ENCODE data around the gene SCAF4.

The SCAF4 gene

DNA sequence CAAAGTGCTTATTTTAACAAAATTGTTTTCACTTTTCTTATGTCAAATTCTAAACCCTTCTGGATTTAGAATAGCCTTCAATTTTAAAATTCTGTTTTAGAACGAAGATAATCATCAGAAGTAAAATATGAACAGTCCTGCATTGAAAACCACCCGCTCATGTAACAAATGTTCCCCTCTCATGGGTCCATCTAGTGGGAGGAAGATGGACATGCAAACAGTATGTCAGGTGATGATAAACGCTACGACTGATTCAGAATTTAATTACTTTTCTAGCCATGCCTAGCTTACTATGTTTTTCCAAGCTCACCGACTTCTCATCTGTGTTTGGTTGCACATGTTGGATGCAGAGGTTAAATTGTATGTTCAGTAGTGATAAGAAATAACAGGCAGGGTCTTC lies 48.9 kb downstream of the SCAF4 start:
- Histone ChIP-seq H3K27me3 (ENCODE audit: control insufficient read depth, insufficient read depth, low read length) (no peaks in the 10 kb centered on the region), H3K4me3 (ENCODE audit: low read length) (no peak overlapping the region), H3K9ac (ENCODE audit: low read depth, low read length) (no peak overlapping the region), H3K4me2 (ENCODE audit: low read length) (no peak overlapping the region), H3K36me3 (ENCODE audit: insufficient read depth, low read length) (peaks cover 63% of the 10 kb centered on the region), H3K9me3 (replicated peaks; ENCODE audit: low read length) (no peaks in the 10 kb centered on the region), H3K4me1 (ENCODE audit: control insufficient read depth, insufficient read depth, low read length) (no peaks in the 10 kb centered on the region)

DNA sequence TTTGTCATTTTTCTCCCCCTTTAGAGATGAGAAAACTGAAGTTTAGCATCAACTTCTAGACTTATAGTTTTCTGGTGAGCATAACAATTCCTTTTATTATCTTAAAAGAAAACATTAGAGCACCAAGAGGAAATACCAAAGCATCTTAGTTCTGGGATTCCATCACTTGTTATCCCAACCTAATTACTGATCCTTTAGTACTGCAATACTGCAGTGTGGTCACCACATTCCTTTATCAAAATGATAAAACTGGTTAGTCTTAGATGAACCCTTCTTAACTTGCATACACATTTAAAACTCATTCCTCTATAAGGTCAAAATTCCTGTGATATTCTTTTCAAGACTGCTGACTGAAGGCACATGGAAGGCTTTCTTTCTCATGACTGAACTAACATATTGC lies 49.3 kb downstream of the SCAF4 start:
- Histone ChIP-seq H3K9me3 (replicated peaks; ENCODE audit: low read length) (no peaks in the 10 kb centered on the region), H3K4me1 (ENCODE audit: control insufficient read depth, insufficient read depth, low read length) (no peaks in the 10 kb centered on the region), H3K27me3 (ENCODE audit: control insufficient read depth, insufficient read depth, low read length) (no peaks in the 10 kb centered on the region), H3K4me2 (ENCODE audit: low read length) (no peak overlapping the region), H3K36me3 (ENCODE audit: insufficient read depth, low read length) (peaks cover 63% of the 10 kb centered on the region), H3K9ac (ENCODE audit: low read depth, low read length) (no peak overlapping the region), H3K4me3 (ENCODE audit: low read length) (no peak overlapping the region)

DNA sequence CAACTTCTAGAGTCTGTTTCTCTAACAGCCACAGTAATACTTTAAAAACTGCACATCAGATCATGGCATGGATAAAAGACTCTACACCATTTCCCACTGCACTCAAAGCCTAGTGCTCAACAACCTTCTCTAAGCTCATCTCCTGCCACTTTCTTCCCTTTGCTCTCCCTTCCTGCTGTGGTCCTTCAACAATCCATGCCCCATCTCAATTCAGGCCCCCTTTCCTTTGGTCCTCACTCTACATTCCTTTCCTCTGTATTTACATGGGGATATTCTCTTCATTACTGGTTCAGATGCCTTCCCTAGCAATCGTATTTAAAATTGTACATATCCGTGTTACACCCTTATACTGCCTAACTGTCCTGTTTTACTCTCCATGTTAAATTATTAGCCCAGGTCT lies 53.4 kb downstream of the SCAF4 start:
- H3K9ac ChIP-seq (ENCODE audit: low read depth, low read length): no peak overlapping the region
- H3K4me1 ChIP-seq (ENCODE audit: control insufficient read depth, insufficient read depth, low read length): no peaks in the 10 kb centered on the region
- no peak overlapping the region for H3K4me2 ChIP-seq (ENCODE audit: low read length)
- H3K9me3 ChIP-seq (replicated peaks; ENCODE audit: low read length): no peaks in the 10 kb centered on the region
- H3K4me3 ChIP-seq (ENCODE audit: low read length): no peak overlapping the region
- peaks cover 33% of the 10 kb centered on the region for H3K36me3 ChIP-seq (ENCODE audit: insufficient read depth, low read length)
- no peaks in the 10 kb centered on the region for H3K27me3 ChIP-seq (ENCODE audit: control insufficient read depth, insufficient read depth, low read length)

DNA sequence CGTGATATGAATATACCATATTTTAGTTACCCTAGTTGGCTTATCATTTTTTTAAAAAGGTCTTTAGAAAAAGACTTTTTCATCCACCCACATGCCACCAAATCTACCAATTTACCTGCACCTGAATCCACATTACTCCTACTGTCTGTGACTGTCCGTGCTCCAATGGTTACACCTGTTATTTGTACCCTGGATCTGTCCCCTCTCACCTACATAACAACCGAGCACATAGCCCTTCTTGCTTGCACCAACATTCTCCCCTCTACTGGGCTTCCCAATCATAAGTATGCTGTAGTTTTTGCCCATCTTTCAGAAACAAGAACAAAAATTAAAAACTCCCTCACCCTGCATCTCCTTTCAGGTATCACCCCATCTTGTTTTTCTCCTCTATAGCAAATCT lies 54.9 kb downstream of the SCAF4 start:
- no peaks in the 10 kb centered on the region for H3K4me1 ChIP-seq (ENCODE audit: control insufficient read depth, insufficient read depth, low read length)
- H3K36me3 ChIP-seq (ENCODE audit: insufficient read depth, low read length): peaks cover 22% of the 10 kb centered on the region
- no peak overlapping the region for H3K4me3 ChIP-seq (ENCODE audit: low read length)
- H3K27me3 ChIP-seq (ENCODE audit: control insufficient read depth, insufficient read depth, low read length): no peaks in the 10 kb centered on the region
- no peaks in the 10 kb centered on the region for H3K9me3 ChIP-seq (replicated peaks; ENCODE audit: low read length)
- H3K4me2 ChIP-seq (ENCODE audit: low read length): no peak overlapping the region
- no peak overlapping the region for H3K9ac ChIP-seq (ENCODE audit: low read depth, low read length)

DNA sequence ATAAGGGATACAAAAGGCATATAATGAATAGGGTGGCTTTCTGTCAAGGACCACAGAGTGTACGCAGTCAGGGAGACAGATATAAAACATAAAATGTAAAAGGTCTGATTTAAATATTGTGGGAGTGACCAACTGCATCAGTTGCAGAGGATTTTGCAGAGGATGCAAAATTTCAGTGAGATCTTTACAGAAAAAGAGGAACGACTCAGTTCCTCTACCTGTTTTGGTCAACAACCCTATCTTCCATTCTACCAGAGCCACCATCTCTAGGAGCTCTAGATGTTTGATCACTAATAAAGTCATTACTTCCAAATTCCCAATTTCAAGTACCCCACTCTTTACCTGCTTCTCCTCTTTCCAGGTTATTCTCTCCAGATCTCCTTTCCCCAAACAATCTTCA lies 56.0 kb downstream of the SCAF4 start:
- Histone ChIP-seq H3K27me3 (ENCODE audit: control insufficient read depth, insufficient read depth, low read length) (no peaks in the 10 kb centered on the region), H3K4me3 (ENCODE audit: low read length) (no peak overlapping the region), H3K9ac (ENCODE audit: low read depth, low read length) (no peak overlapping the region), H3K36me3 (ENCODE audit: insufficient read depth, low read length) (peaks cover 32% of the 10 kb centered on the region), H3K9me3 (replicated peaks; ENCODE audit: low read length) (no peaks in the 10 kb centered on the region), H3K4me1 (ENCODE audit: control insufficient read depth, insufficient read depth, low read length) (no peaks in the 10 kb centered on the region), H3K4me2 (ENCODE audit: low read length) (no peak overlapping the region)

DNA sequence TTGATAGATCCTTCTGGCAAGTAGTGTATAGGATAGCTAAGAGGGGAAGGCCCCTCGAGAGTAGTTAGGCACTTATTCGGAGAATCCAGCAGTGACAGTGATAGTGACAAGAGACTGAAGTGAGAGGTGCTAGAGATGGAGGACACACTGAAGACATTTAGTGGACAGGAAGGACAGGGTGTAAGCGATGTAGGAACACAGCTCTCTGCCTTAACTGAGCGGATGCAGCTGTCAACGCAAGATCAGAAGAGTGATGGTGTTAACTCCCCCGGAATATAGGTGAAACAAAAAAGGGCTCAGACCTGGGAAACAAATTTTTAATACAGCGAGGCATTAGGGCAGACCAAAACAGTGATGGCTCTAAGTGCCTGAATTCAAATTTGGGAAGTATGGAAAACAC lies 56.6 kb downstream of the SCAF4 start:
- Histone ChIP-seq H3K36me3 (ENCODE audit: insufficient read depth, low read length) (peaks cover 30% of the 10 kb centered on the region), H3K4me2 (ENCODE audit: low read length) (no peak overlapping the region), H3K27me3 (ENCODE audit: control insufficient read depth, insufficient read depth, low read length) (no peaks in the 10 kb centered on the region), H3K4me3 (ENCODE audit: low read length) (no peak overlapping the region), H3K9me3 (replicated peaks; ENCODE audit: low read length) (no peaks in the 10 kb centered on the region), H3K4me1 (ENCODE audit: control insufficient read depth, insufficient read depth, low read length) (no peaks in the 10 kb centered on the region), H3K9ac (ENCODE audit: low read depth, low read length) (no peak overlapping the region)

DNA sequence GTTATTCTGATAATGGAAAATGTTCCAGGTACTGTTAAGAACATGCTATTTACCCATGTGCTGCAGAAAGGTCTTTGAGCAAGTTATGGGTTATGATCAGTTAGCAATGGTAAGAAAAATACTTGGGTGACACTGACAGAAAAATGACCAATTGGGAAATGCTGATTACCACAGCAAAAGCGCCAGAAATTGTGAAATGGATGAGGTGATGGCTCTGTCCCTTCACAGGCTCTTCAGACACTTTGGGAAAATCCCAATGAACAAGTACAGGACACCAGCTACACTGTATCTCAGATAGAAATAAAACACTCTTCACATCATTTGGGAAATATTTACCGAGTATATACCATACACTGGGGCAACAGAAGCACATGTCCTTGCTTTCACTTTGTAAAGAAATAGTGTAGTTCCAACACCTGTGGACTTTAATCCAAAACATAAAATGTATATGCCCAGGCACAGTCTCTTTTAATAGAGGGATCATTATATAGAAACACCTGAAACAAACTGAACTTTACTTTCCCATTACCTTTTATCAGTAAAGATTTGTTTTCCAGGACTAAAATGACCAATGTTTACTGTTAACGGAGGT lies 58.5 kb downstream of the SCAF4 start:
- no peak overlapping the region for H3K4me2 ChIP-seq (ENCODE audit: low read length)
- peaks cover 36% of the 10 kb centered on the region for H3K36me3 ChIP-seq (ENCODE audit: insufficient read depth, low read length)
- H3K9me3 ChIP-seq (replicated peaks; ENCODE audit: low read length): no peaks in the 10 kb centered on the region

DNA sequence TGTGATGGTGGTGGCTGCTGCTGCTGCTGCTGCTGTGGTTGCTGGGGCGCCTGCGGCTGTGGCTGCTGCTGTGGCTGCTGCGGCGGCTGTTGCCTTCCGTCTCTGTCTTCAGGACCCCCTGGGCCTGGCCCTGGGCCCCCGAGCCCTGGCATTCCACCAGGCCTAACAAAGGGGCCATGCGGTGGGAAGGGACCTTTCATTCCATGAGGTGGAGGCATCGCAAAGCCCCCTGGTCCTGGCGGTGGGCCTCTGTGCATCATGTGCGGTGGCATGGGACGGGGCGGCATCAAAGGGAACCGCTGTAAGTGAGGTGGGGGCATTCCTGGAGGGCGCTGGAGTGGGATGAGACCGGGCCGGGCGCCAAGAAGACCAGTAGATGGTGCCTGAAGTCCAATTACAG lies 60.0 kb downstream of the SCAF4 start:
- H3K27me3 ChIP-seq (ENCODE audit: control insufficient read depth, insufficient read depth, low read length): no peaks in the 10 kb centered on the region
- peaks cover 42% of the 10 kb centered on the region for H3K36me3 ChIP-seq (ENCODE audit: insufficient read depth, low read length)
- no peak overlapping the region for H3K9ac ChIP-seq (ENCODE audit: low read depth, low read length)
- no peaks in the 10 kb centered on the region for H3K9me3 ChIP-seq (replicated peaks; ENCODE audit: low read length)
- peaks cover 13% of the 10 kb centered on the region for H3K4me1 ChIP-seq (ENCODE audit: control insufficient read depth, insufficient read depth, low read length)
- H3K4me3 ChIP-seq (ENCODE audit: low read length): no peak overlapping the region
- no peak overlapping the region for H3K4me2 ChIP-seq (ENCODE audit: low read length)

More for the DNA sequence above, 58.5 kb downstream of the SCAF4 start:
- H3K4me3 ChIP-seq (ENCODE audit: low read length): no peak overlapping the region
- no peaks in the 10 kb centered on the region for H3K27me3 ChIP-seq (ENCODE audit: control insufficient read depth, insufficient read depth, low read length)
- no peak overlapping the region for H3K9ac ChIP-seq (ENCODE audit: low read depth, low read length)
- H3K4me1 ChIP-seq (ENCODE audit: control insufficient read depth, insufficient read depth, low read length): peaks cover 9% of the 10 kb centered on the region

DNA sequence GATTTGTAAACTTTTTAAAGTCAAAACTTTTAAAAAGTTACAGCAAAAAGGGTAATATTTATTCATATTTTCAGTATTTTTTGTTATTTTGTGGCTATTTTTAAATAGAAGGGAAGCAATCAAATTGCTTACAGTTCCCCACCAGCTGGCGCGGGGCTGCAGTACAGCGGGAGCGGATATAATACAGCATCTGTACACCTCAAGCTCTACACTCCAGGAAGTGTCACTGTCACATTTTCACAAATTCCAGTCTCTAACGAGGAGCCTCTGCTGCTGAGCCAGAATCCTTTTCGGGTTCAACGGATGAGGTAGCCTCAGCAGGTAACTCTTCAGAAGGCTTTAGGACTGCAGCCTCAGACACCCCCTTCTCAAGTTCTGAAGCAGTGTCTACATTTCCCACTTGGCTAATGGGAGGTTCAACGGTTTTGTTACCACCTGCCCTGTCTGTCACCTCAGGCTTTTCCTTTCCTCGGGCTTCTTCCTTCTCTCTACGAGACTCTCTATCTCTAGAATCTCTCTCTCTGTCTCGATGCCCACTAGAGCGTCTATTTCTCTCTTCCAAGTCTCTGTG lies 60.7 kb downstream of the SCAF4 start:
- H3K27me3 ChIP-seq (ENCODE audit: control insufficient read depth, insufficient read depth, low read length): no peaks in the 10 kb centered on the region
- H3K4me3 ChIP-seq (ENCODE audit: low read length): no peak overlapping the region
- no peak overlapping the region for H3K4me2 ChIP-seq (ENCODE audit: low read length)
- no peaks in the 10 kb centered on the region for H3K9me3 ChIP-seq (replicated peaks; ENCODE audit: low read length)
- peaks cover 13% of the 10 kb centered on the region for H3K4me1 ChIP-seq (ENCODE audit: control insufficient read depth, insufficient read depth, low read length)
- H3K9ac ChIP-seq (ENCODE audit: low read depth, low read length): no peak overlapping the region
- peaks cover 48% of the 10 kb centered on the region for H3K36me3 ChIP-seq (ENCODE audit: insufficient read depth, low read length)

DNA sequence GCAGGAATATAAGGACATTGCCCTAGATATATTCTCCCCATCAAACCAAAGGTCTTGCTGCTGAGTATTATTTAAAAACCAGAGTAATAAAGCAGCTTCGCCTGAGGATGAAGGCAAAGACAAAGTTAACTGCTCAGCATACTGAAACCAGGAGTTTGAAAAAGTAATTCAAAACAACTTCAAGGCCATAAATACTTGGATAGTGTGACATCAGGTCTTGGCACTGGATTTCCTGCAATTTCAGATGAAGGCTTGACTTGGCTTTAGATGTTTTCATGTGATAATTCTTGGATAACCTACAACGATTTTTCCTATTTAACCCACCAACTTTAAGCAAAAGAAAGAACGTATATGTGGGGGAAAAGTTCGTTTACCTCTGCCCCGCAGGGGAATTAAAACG lies 61.8 kb downstream of the SCAF4 start:
- H3K4me2 ChIP-seq (ENCODE audit: low read length): no peak overlapping the region
- peaks cover 17% of the 10 kb centered on the region for H3K4me1 ChIP-seq (ENCODE audit: control insufficient read depth, insufficient read depth, low read length)
- H3K9ac ChIP-seq (ENCODE audit: low read depth, low read length): no peak overlapping the region
- H3K27me3 ChIP-seq (ENCODE audit: control insufficient read depth, insufficient read depth, low read length): no peaks in the 10 kb centered on the region
- no peak overlapping the region for H3K4me3 ChIP-seq (ENCODE audit: low read length)
- no peaks in the 10 kb centered on the region for H3K9me3 ChIP-seq (replicated peaks; ENCODE audit: low read length)
- peaks cover 56% of the 10 kb centered on the region for H3K36me3 ChIP-seq (ENCODE audit: insufficient read depth, low read length)

DNA sequence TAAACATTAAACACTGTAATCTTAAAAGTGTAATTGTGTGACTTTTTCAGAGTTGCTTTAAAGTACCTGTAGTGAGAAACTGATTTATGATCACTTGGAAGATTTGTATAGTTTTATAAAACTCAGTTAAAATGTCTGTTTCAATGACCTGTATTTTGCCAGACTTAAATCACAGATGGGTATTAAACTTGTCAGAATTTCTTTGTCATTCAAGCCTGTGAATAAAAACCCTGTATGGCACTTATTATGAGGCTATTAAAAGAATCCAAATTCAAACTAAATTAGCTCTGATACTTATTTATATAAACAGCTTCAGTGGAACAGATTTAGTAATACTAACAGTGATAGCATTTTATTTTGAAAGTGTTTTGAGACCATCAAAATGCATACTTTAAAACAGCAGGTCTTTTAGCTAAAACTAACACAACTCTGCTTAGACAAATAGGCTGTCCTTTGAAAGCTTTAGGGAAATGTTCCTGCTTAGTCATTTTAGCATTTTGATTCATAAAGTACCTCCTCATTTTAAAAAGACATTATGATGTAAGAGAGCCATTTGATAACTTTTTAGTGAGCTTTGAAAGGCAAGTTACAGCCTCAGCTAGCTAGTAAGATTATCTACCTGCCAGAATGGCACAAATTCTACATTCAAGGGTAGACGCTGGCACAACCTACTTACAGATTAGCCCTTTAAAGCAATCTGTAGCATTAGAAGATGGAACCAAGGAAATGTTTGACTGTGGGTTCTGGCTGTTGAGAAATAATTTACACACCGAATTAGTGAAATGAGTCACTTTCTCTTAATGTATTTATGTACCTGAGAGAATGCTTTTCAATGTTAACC lies 63.0 kb downstream of the SCAF4 start:
- Histone ChIP-seq H3K36me3 (ENCODE audit: insufficient read depth, low read length) (peaks cover 62% of the 10 kb centered on the region), H3K9ac (ENCODE audit: low read depth, low read length) (no peak overlapping the region), H3K27me3 (ENCODE audit: control insufficient read depth, insufficient read depth, low read length) (no peaks in the 10 kb centered on the region), H3K9me3 (replicated peaks; ENCODE audit: low read length) (no peaks in the 10 kb centered on the region), H3K4me3 (ENCODE audit: low read length) (no peak overlapping the region), H3K4me2 (ENCODE audit: low read length) (no peak overlapping the region), H3K4me1 (ENCODE audit: control insufficient read depth, insufficient read depth, low read length) (peaks cover 17% of the 10 kb centered on the region)

DNA sequence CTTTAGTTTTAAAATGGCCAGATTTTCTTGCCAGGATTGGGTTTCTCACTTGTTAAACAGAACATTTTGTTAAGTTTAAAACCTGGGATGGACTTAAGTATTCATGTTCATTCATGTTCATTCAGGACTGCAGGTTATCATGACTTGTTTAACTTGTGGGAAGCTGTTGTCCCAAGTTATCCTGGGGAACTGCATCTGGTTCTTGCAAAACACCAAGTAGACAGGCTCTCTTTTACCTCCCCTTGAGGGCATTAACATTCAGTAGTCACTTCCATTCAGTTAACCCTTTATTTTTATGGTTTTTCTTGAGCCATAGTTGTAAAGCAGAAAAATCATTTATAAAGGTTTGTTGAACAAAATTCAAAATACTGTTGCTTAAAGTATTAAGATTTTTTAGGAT lies 64.3 kb downstream of the SCAF4 start:
- H3K9me3 ChIP-seq (replicated peaks; ENCODE audit: low read length): no peaks in the 10 kb centered on the region
- no peak overlapping the region for H3K9ac ChIP-seq (ENCODE audit: low read depth, low read length)
- H3K4me2 ChIP-seq (ENCODE audit: low read length): no peak overlapping the region
- peaks cover 68% of the 10 kb centered on the region for H3K36me3 ChIP-seq (ENCODE audit: insufficient read depth, low read length)
- H3K4me3 ChIP-seq (ENCODE audit: low read length): no peak overlapping the region
- peaks cover 17% of the 10 kb centered on the region for H3K4me1 ChIP-seq (ENCODE audit: control insufficient read depth, insufficient read depth, low read length)
- no peaks in the 10 kb centered on the region for H3K27me3 ChIP-seq (ENCODE audit: control insufficient read depth, insufficient read depth, low read length)

All from skeletal muscle satellite cell (primary cell).